ENCODE data around the gene SERAC1. TPM values are rescaled to one million over a fixed set of nuclear protein-coding genes. Genes with fewer than 3 reads are reported as not detected.
A peak's percentile ranks its signal among the peaks of the same experiment; 100 is the strongest.
"Not testable (repeated sequence)": the region's sequence is repeated elsewhere in the genome, so short reads cannot be mapped to it uniquely, and the experiment has no call there.

Gene SERAC1
- total RNA-seq, result 10 to 100 TPM; 14.9 to 17.6 (median 17.0) TPM

- H3K36me3 ChIP-seq, result no peaks in the 10 kb centered on the region
- no peaks in the 10 kb centered on the region for H3K27me3 ChIP-seq
- peak within 1 kb of the TSS; percentile 36 to 75 (median 62) for H3K4me3 ChIP-seq (replicated peaks in 1 of 3)
- DNase-seq, result no peak
- intact Hi-C loops (cut with DNase I), result no loop called here
- H3K27ac ChIP-seq, result peak within 1 kb of the TSS; percentile 87 to 99 (median 97)
- TF ChIP-seq CTCF (IDR thresholded peaks at IDR 0.05), result no peak
- no peak for TF ChIP-seq POLR2A (IDR thresholded peaks at IDR 0.05)
- H3K9me3 ChIP-seq, result no peaks in the 10 kb centered on the region
- H3K4me1 ChIP-seq, result no peaks in the 10 kb centered on the region
- 4% methylated on average over 5 of the region's 29 CpGs; no CpG with 5 or more reads in 1 of the 2 donors for WGBS, 2 donors
Measured at GRCh38 chr6:158168040-158168289, at the start of gene SERAC1. SERAC1 (minus strand) TSS chr6:158168262; CDS start chr6:158158363, 9,899 bp downstream.

- no peaks in the 10 kb centered on the region for H3K36me3 ChIP-seq
- H3K9me3 ChIP-seq, result no peaks in the 10 kb centered on the region
- WGBS, 2 donors, result 17 to 18% methylated on average over 7 of the region's 7 CpGs
- H3K4me1 ChIP-seq, result no peaks in the 10 kb centered on the region
- intact Hi-C loops (cut with DNase I), result no loop called here
- H3K27me3 ChIP-seq, result no peaks in the 10 kb centered on the region
- H3K27ac ChIP-seq, result no peak overlapping the region
- H3K4me3 ChIP-seq (replicated peaks in 1 of 3), result no peak overlapping the region
- DNase-seq, result peak; percentile 75
- TF ChIP-seq CTCF (IDR thresholded peaks at IDR 0.05) (peak in 5 of 6 experiments; percentile 32 to 75 (median 67)), POLR2A (IDR thresholded peaks at IDR 0.05) (no peak)
Measured at GRCh38 chr6:158213925-158214674, 46.0 kb upstream of the SERAC1 start.

GRCh38 chr6:158211273-158212055 is 43.4 kb upstream of the SERAC1 start:
- H3K27me3 ChIP-seq, result no peaks in the 10 kb centered on the region
- no peak for DNase-seq
- no peak overlapping the region for H3K4me3 ChIP-seq (replicated peaks in 1 of 3)
- no peak overlapping the region for H3K27ac ChIP-seq
- 88 to 91% methylated on average over 3 of the region's 3 CpGs for WGBS, 2 donors
- no peak for TF ChIP-seq CTCF (IDR thresholded peaks at IDR 0.05)
- intact Hi-C loops (cut with DNase I), result no loop called here
- H3K4me1 ChIP-seq, result peaks cover 2 to 9% of the 10 kb centered on the region in 2 donors
- H3K36me3 ChIP-seq, result no peaks in the 10 kb centered on the region
- H3K9me3 ChIP-seq, result no peaks in the 10 kb centered on the region

- intact Hi-C loops (cut with DNase I); H3K36me3 ChIP-seq; H3K27me3 ChIP-seq; H3K27ac ChIP-seq; H3K4me3 ChIP-seq (replicated peaks in 1 of 3); H3K9me3 ChIP-seq; DNase-seq; H3K4me1 ChIP-seq: not testable (repeated sequence)
- 82 to 95% methylated on average over 12 to 24 of the region's 52 CpGs for WGBS, 2 donors
Measured at GRCh38 chr6:158209582-158210333, 41.7 kb upstream of the SERAC1 start.

- H3K4me1 ChIP-seq; H3K36me3 ChIP-seq; DNase-seq; H3K27me3 ChIP-seq; intact Hi-C loops (cut with DNase I); H3K27ac ChIP-seq; H3K4me3 ChIP-seq (replicated peaks in 1 of 3); H3K9me3 ChIP-seq: not testable (repeated sequence)
- WGBS, 2 donors, result 88% methylated on average over 20 of the region's 20 CpGs
Measured at GRCh38 chr6:158208226-158209030, 40.4 kb upstream of the SERAC1 start.
